HG02798 (cell line): ENCODE results near the gene C1QB.

Experiments used
- ATAC-seq: cut with Tn5 transposase; IDR thresholded peaks from one replicate; pipeline ENCODE4 v1.9.1; 2021; ENCODE audit warnings: mild to moderate bottlenecking; ENCODE audit not compliant: unreplicated experiment, poor library complexity

C1QB gene

GRCh38 chr1:22633697-22634463, 19.2 kb upstream of the C1QB start:
- ATAC-seq: no peak

GRCh38 chr1:22635436-22635835, 17.6 kb upstream of the C1QB start:
- no peak for ATAC-seq

- ATAC-seq: no peak
Measured at GRCh38 chr1:22636353-22636752, 16.7 kb upstream of the C1QB start, which contains the start of gene C1QA. TSS of gene C1QA (plus strand) at chr1:22636628. CDS start at chr1:22637617, 989 bp downstream.

DNA sequence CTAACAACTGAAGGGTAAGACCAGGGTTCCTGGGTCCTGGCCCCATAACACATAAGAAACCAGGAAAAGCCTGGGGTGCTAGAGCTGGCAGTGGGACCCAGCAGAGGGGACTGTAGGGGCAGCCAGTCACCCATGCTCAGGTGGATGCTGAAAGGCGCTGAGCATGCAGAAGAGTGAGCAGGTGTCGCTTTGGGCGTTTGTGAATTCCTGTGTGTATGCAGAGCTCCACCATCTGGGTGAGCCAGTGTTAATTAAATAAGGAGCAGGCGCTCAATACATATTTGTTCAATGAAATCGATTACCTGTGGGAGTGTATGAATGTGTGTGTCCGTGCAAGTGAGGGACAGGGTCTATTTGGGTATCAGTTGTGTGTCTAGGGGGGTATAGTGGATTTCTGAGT, 16.1 kb upstream of the C1QB start:
- ATAC-seq: no peak

- ATAC-seq: no peak
Measured at GRCh38 chr1:22637907-22638445, 15.1 kb upstream of the C1QB start.

DNA sequence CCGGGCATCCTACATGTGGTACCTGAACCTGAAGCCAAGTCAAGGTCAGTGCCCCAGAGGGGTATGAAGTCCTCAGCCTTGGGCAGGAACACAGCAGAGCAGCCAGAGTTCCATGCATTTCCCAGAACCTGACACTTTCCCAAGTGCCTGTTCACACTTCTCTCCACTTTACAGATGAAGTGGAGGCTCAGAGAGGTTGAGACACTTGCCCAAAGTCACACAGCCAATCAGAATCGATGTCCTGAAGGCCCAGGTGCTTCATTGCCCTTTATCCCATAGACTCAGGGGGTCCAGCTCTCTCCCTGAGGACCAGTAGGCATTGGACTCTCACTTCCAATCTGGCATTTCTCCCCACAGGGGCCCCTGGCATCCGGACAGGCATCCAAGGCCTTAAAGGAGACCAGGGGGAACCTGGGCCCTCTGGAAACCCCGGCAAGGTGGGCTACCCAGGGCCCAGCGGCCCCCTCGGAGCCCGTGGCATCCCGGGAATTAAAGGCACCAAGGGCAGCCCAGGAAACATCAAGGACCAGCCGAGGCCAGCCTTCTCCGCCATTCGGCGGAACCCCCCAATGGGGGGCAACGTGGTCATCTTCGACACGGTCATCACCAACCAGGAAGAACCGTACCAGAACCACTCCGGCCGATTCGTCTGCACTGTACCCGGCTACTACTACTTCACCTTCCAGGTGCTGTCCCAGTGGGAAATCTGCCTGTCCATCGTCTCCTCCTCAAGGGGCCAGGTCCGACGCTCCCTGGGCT, 14.4 kb upstream of the C1QB start:
- no peak for ATAC-seq

GRCh38 chr1:22639286-22639685, 13.8 kb upstream of the C1QB start:
- no peak for ATAC-seq

- no peak for ATAC-seq
Measured at GRCh38 chr1:22641247-22641646, 11.8 kb upstream of the C1QB start.

GRCh38 chr1:22641906-22642636, 11.0 kb upstream of the C1QB start:
- ATAC-seq: no peak

GRCh38 chr1:22643381-22643780, 9.7 kb upstream of the C1QB start, which contains the start of gene C1QC:
TSS of gene C1QC (plus strand) at chr1:22643633. CDS start at chr1:22644024, 391 bp downstream.
- ATAC-seq: no peak

DNA sequence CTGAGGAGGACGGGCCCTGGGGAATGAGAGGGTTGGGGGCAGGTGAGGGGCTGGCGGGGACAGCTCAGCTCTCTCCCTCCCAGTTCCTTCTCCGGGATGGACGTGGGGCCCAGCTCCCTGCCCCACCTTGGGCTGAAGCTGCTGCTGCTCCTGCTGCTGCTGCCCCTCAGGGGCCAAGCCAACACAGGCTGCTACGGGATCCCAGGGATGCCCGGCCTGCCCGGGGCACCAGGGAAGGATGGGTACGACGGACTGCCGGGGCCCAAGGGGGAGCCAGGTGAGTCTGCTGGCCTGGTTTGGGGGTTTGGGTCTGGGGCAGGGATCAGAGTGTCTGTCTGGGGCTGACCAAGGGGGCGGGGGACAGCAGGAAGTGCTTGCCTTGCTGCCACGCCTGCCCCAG, 9.1 kb upstream of the C1QB start:
- no peak for ATAC-seq

DNA sequence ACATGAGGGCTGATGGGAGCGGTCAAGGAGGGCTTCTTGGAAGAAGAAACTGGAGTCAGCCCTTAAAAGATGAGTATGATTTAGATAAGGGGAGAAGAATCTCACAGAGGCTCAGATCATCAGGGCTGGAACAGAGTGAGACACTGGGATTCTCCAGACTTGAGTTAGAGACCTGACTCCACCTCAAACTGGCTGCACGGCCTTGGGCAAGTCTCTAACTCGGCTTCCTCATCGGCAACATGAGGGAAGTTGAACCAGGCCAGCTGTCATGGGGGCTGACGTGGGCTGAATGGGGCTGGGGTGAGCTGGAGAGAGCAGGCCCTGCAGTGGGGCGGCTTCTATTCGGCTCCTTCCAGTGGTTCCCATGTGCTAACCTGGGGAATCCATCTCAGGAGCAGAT, 7.1 kb upstream of the C1QB start:
- ATAC-seq: no peak

- ATAC-seq: no peak
Measured at GRCh38 chr1:22646384-22646783, 6.7 kb upstream of the C1QB start.

GRCh38 chr1:22650089-22650693, 2.8 kb upstream of the C1QB start:
- no peak for ATAC-seq

DNA sequence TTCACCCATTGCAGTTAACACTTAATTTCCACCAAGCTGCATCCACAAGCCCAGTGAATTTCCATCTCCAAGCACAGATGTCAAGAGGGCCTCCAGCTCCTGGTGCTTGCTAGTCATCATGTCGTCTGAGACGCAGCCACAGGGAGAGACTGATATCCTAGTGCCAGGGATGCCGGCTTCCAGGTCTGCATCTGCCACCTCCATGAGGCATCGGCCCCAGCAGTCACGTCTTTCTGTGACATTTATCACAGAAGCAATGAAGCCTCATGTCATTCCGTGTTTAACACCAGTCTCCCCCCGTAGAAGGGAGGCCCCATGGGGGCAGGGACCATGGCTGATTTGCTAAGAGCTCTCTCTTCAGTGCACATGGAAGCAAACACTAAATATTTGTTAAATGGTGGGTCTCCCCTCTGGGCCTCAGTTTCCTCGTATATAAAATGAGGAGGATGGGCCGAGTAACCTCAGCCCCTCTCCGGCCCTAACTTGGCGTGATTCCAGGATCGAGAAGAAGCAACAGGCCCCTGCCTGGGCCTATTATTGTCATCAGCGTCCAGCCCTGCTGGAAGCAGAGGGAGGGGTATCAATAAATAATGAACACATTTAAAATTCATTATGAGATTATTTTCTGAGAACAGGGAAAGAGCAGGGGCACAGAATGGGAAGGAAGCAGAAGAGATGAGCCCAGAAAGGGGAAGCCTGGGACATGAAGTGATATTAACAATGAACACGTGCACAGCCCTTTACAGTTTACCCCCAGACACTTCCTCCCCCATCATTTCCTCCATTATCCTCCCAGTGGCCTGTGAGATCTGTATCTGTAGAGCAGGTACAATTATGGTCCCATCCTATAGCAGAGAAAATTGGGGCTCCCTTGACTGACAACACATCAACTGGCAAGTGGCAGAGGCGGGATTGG, 837 bp upstream of the C1QB start:
- no peak for ATAC-seq

- ATAC-seq: no peak
Measured at GRCh38 chr1:22654692-22655091, 1.7 kb downstream of the C1QB start.

DNA sequence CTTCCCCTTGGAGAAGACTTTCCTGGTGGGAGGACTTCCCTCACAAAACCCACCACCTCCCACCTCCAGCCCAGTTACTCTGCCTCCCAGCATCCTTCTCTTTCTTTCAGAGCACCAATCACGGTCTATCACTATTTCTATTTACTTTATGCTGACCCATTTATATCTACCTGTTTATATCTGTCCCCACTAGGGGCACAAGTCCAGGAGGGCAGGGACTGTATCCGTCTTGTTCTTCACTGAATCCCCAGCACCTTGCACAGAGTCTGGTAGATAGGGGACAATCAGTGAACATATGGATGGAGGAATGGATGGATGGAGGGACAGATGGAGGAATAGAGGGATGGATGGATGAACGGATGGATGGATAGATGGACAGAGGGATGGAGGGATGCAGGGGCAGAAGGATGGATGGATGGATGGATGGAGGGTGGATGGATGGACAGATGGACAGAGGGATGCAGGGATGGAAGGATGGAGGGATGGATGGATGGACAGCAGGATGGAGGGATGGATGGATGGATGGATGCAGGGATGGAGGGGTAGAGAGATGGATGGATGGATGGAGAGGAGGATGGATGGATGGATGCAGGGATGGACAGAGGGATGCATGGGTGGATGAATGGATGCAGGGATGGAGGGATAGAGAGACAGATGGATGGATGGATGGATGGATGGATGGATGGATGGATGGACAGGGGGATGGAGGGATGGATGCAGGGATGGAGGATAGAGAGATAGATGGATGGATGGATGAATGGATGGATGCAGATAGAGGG, 5.5 kb downstream of the C1QB start:
- no peak for ATAC-seq

GRCh38 chr1:22660716-22661241, 7.7 kb downstream of the C1QB start:
- no peak for ATAC-seq
